ENCODE results near the gene IMPACT.

IMPACT gene

GRCh38 chr18:24466771-24467170, 40.3 kb downstream of the IMPACT start:
- TF ChIP-seq, protein P1, sequence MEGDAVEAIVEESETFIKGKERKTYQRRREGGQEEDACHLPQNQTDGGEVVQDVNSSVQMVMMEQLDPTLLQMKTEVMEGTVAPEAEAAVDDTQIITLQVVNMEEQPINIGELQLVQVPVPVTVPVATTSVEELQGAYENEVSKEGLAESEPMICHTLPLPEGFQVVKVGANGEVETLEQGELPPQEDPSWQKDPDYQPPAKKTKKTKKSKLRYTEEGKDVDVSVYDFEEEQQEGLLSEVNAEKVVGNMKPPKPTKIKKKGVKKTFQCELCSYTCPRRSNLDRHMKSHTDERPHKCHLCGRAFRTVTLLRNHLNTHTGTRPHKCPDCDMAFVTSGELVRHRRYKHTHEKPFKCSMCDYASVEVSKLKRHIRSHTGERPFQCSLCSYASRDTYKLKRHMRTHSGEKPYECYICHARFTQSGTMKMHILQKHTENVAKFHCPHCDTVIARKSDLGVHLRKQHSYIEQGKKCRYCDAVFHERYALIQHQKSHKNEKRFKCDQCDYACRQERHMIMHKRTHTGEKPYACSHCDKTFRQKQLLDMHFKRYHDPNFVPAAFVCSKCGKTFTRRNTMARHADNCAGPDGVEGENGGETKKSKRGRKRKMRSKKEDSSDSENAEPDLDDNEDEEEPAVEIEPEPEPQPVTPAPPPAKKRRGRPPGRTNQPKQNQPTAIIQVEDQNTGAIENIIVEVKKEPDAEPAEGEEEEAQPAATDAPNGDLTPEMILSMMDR (IDR thresholded peaks at IDR 0.05): no peak

DNA sequence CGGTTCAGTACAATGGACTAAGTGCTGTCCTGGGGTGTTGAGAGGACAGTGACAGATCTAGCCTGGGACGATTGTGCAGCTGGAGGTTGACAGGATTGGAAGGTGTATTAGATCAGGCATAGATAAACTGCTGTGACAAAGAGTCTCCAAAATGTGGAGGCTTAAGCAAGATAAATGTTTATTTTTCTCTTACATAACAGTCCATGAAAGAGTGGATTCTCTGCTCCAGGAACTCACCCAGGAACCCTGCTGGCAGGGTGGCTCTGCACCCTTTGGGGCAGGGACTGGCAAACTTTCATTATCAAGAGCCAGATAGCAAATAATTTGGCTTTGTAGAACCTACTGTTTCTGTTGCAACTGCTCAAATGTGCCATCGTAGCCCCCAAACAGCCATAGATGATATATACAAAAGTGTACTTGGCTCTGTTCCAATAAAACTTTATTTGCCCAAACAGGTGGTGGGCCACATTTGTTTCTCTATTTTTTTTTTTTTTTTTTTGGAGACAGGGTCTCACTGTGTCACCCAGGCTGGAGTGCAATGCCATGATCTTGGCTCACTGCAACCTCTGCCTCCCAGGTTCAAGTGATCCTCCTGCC, 43.6 kb downstream of the IMPACT start:
- TF ChIP-seq, protein P1 (IDR thresholded peaks at IDR 0.05): no peak

DNA sequence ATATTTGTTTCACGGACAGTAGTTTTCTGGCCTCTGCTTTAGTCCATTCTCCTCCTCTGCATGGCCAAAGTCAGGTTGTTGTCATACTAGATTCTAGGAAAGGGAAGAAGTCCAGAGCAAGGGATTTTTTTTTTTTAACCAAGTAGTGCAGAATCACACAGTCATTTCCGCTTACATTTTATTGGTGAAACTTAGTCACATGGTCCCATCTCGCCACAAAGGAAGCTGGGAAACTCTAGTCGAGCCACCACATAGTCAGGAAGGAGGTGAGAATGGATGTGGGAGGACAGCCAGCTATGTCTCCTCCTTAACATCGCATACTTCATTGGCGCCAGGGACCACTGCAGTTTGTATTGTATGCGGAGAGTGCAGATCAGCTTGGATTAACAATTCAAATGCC, 44.3 kb downstream of the IMPACT start:
- TF ChIP-seq, protein P1 (IDR thresholded peaks at IDR 0.05): no peak

DNA sequence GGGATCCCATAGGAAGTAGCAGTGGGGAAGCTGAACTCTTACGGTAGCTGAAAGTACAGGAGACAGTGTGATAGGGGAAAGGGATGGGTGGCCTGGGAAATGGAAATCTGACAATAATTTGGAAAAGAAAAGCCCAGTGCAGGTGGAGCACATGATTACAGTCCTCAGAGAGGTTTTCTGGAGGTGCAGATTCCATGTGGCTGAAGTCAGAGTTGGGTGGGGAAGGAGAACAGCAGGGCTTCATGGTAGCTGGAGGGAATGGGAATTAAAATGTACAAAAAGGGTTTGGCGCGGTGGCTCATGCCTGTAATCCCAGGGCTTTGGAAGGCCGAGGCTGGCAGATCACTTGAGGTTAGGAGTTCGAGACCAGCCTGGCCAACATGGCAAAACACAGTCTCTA, 46.1 kb downstream of the IMPACT start:
- TF ChIP-seq, protein P1 (IDR thresholded peaks at IDR 0.05): no peak

DNA sequence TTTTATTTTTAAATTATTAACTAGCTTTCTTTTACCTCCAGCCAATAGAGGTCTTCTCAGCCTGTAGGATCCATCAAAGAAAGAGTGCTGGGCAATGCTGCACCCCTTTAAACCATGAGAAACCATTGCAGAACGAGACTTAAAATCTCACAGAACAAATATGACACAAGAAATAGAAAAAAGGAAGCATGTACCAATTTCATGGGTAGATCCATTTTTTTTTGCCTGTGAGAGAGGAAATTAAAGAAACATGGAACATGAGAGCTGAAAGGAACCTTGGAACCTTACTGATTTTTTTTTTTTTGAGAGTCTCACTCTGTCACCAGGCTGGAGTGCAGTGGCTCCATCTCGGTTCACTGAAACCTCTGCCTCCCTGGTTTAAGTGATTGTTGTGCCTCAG, 47.9 kb downstream of the IMPACT start:
- TF ChIP-seq, protein P1 (IDR thresholded peaks at IDR 0.05): no peak

GRCh38 chr18:24475926-24476589, 49.6 kb downstream of the IMPACT start:
- TF ChIP-seq, protein P1 (IDR thresholded peaks at IDR 0.05): no peak

DNA sequence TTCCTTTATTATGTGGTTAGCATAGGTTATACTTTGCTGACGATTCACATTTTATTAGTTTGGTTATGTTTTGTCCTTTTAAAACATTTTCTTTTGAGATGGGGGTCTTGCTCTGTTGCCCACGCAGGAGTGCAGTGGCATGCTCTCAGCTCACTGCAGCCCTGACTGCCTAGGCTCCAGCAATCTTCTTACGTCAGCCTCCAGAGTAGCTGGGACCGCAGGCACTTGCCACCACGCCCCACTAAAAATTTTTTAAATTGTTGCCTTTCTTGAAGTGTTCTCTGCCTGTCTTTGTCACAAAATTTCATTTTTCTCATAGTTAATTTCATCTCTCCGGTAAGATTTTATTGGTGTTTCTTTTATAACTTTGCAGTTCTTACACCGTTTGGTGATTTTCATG, 52.9 kb downstream of the IMPACT start:
- TF ChIP-seq, protein P1 (IDR thresholded peaks at IDR 0.05): no peak
